HL-60/S4 treated with phorbol 12-myristate 13-acetate at 8.2 ng/mL for 4 days and 3 days (cell line): ENCODE measurements around the gene GALNT13.

Experiments
- in situ Hi-C: fragments of 300-500 bp; cut with MboI; formaldehyde crosslinking; loops from 2 replicates; pipeline ENCODE4 v1.15.0; 2022; ENCODE audit warnings: low sequenced_read_pairs

Gene GALNT13

DNA sequence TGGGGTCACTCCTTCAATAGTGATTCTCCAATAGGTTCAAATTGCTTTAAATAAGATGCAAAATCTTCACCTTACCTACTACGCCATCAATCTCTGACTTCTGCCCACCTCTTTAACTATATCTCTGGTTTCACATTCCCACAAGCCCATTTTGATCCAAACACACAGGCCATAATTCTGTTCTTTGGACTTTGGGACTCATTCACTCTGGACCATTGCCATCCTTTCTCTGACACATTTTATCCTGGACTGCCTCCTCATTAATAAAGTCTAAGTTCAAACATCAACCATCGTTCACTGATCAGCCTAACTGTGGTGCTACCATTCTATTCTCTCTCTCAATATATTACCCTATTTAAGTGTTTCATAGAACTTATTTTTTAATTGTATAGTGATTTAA lies 332.2 kb downstream of the GALNT13 start:
- in situ Hi-C loops: no loop called here

- in situ Hi-C loops: no loop called here
Observed at GRCh38 chr2:154207288-154208047, 335.7 kb downstream of the GALNT13 start.

- in situ Hi-C loops: no loop called here
Observed at GRCh38 chr2:154223726-154224125, 352.0 kb downstream of the GALNT13 start.

GRCh38 chr2:154226931-154227330 lies 355.2 kb downstream of the GALNT13 start:
- in situ Hi-C loops: no loop called here

DNA sequence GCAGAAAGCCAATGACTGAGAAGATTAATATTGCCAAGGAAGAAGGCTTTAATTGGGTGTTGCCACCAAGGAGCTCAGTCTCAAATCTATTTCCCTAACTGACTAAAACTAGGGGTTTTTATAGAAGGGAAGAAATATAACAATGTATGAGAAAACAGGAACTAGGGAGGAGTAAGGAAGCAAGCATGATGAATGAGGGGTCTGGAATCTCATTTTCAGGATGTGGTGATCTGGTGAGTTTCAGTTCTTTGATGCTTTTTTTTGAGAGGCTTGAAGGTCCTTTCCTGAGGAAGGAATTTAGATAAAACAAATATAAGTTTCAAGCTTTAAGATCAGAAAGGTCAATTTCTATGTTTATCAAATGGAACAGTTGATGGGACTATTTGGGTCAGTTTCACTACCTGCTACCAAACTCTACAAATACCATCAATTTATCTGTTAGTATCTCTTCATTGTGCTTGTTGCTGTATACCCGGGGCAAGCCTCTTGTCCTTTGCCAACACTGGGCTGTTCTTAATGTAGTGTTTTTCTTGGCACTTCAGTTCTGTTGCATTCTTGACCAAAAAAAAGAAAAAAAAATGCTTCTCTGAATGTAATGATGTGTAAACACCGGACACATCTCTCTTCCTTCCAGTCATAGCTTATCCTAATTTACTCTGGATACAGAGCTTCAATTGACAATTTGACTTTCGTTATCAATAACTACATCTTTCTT lies 357.0 kb downstream of the GALNT13 start:
- in situ Hi-C loops: no loop called here

DNA sequence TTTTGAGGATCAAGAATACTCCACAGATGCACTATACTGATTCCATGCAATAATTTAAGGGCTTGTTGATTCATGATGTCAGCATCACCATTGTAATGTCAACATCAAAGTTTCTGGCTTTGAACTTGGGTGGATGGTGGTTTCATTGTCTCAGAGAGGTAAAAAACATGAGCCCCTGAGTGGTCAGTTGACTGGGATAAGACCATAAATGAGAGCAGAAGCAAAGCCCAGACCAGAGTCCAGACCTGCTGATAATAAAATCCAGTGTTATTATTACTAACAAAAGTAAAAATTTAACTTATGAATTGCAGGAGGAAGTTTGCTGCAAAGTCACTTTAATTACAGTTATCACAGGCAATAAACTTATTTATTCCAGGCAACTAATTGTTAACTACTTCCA lies 358.2 kb downstream of the GALNT13 start:
- in situ Hi-C loops: no loop called here

DNA sequence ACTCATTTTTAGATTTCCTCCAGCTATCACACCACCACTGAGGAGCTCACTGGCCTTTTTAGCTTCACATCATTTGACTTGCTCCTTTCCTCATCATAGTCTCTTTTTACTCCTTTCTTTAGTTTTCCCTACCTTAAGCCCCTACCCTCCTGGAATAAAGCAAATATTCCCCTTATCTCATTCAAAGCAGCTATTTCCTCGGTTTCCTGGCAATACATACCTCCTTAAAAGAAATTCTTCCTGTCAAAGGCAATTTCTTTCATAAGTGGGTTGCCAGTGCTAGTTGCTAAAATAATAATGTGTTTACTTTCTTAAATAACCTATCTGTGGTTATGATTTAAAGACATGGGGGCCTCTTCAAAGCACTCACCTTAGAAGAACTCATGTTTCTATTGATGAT lies 359.3 kb downstream of the GALNT13 start:
- in situ Hi-C loops: no loop called here

DNA sequence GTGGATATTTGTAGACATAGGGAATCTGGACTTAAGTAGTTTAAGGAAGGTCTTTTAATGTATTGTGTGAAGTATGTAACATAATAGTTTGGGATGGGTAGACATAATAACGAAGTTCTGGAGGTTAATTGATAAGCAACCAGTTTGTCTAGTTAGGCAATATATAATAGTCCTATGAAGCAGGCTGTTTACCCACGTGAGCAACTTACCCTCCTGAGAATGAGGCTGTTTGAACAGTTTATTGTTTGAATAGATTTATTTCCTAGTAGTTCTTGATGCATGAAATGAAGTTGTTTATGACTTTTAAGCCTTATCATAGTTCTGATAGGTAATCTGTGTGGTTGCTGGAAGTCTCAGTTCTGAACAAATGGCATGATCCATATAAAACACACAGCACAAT lies 361.5 kb downstream of the GALNT13 start:
- in situ Hi-C loops: no loop called here

- in situ Hi-C loops: no loop called here
Observed at GRCh38 chr2:154238252-154238651, 366.5 kb downstream of the GALNT13 start.

GRCh38 chr2:154240316-154240715 lies 368.6 kb downstream of the GALNT13 start:
- in situ Hi-C loops: no loop called here

GRCh38 chr2:154240921-154241379 lies 369.2 kb downstream of the GALNT13 start:
- in situ Hi-C loops: no loop called here

- in situ Hi-C loops: no loop called here
Observed at GRCh38 chr2:154242687-154243086, 371.0 kb downstream of the GALNT13 start.

GRCh38 chr2:154243685-154244084 lies 372.0 kb downstream of the GALNT13 start:
- in situ Hi-C loops: no loop called here

- in situ Hi-C loops: no loop called here
Observed at GRCh38 chr2:154244932-154245331, 373.2 kb downstream of the GALNT13 start.

- in situ Hi-C loops: no loop called here
Observed at GRCh38 chr2:154247503-154247902, 375.8 kb downstream of the GALNT13 start.

- in situ Hi-C loops: no loop called here
Observed at GRCh38 chr2:154256136-154256535, 384.4 kb downstream of the GALNT13 start.

- in situ Hi-C loops: no loop called here
Observed at GRCh38 chr2:154259030-154259429, 387.3 kb downstream of the GALNT13 start.

- in situ Hi-C loops: no loop called here
Observed at GRCh38 chr2:154261473-154262027, 389.8 kb downstream of the GALNT13 start.

DNA sequence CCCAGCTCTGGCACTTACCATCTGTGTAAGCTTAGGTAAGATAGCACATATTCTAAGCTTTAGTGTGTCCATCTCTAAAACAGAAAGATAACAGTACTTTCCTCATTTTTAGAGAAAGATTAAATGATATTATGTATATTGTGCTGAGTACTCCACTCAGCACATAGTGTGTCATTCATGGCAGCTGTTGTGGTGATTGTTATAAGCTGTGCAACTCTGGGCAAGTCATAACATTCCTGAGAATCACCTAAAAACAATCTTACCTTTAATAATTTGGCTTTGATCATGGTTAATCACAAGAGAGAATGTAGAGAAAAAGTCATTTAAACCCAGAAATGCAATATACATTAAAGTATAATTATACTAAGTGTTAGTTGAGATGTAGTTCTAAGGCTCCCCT lies 391.5 kb downstream of the GALNT13 start:
- in situ Hi-C loops: no loop called here

DNA sequence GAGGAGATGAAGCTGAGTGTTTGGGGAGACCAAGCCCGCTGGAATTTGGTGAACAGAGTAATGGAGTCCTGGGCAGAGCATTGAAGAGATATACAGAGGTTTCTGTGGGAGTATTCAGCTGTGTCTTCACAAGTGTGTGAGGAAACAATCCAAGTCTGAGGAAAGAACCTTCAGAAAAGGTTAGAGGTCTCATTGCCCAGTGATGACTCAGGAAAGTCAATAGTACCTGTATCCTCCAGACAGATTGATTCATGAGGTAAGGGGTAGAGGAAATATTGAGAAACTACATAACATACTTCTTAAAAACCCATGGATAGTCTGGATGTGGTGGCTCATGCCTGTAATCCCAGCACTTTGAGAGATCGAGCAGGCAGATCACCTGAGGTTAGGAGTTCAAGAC lies 392.3 kb downstream of the GALNT13 start:
- in situ Hi-C loops: no loop called here

DNA sequence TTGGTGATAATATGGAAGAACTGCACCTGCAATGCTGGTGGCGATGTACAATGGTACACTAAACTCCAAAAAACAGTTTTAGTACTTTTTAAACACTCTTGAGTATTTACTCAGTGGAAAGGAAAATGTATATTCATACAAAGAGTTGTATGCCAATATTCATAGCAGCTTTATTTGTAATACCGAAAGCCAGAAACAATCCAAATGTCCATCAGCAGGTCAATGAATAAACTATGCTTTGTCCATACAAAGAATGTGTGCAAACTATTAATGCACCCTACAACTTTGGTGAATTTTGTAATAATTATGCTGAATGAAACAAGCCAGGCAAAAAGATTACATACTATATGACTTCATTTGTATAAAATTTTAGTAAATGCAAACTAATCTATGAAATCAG lies 396.3 kb downstream of the GALNT13 start:
- in situ Hi-C loops: no loop called here

- in situ Hi-C loops: no loop called here
Observed at GRCh38 chr2:154280543-154280942, 408.8 kb downstream of the GALNT13 start.
